Measurements from ENCODE around the gene NT5DC1.
"Not testable (repeated sequence)": the region's sequence is repeated elsewhere in the genome, so short reads cannot be mapped to it uniquely, and the experiment has no call there.

Gene NT5DC1

GRCh38 chr6:116094041-116094440, 6.6 kb upstream of the NT5DC1 start:
- DNase-seq: no peak

- DNase-seq: not testable (repeated sequence)
Observed at GRCh38 chr6:116096048-116096759, 4.4 kb upstream of the NT5DC1 start.

GRCh38 chr6:116096979-116097816, 3.5 kb upstream of the NT5DC1 start:
- DNase-seq: no peak

- no peak for DNase-seq
Observed at GRCh38 chr6:116099036-116099435, 1.6 kb upstream of the NT5DC1 start.

- DNase-seq: no peak
Observed at GRCh38 chr6:116101302-116101718, 657 bp downstream of the NT5DC1 start.

- no peak for DNase-seq
Observed at GRCh38 chr6:116101790-116102189, 1.1 kb downstream of the NT5DC1 start.

GRCh38 chr6:116102873-116103272, 2.2 kb downstream of the NT5DC1 start:
- no peak for DNase-seq

GRCh38 chr6:116104636-116105035, 4.0 kb downstream of the NT5DC1 start:
- no peak for DNase-seq

GRCh38 chr6:116105247-116105646, 4.6 kb downstream of the NT5DC1 start:
- no peak for DNase-seq

- no peak for DNase-seq
Observed at GRCh38 chr6:116106146-116106545, 5.5 kb downstream of the NT5DC1 start.

GRCh38 chr6:116108836-116109235, 8.2 kb downstream of the NT5DC1 start:
- DNase-seq: no peak

- DNase-seq: peak; percentile 26
Observed at GRCh38 chr6:116111552-116112528, 11.2 kb downstream of the NT5DC1 start.

- no peak for DNase-seq
Observed at GRCh38 chr6:116113386-116113785, 12.7 kb downstream of the NT5DC1 start.

- no peak for DNase-seq
Observed at GRCh38 chr6:116115781-116116180, 15.1 kb downstream of the NT5DC1 start.

- no peak for DNase-seq
Observed at GRCh38 chr6:116118608-116119007, 18.0 kb downstream of the NT5DC1 start.

- no peak for DNase-seq
Observed at GRCh38 chr6:116120430-116120829, 19.8 kb downstream of the NT5DC1 start.

- DNase-seq: no peak
Observed at GRCh38 chr6:116126032-116126431, 25.4 kb downstream of the NT5DC1 start, which contains the start of gene COL10A1. Gene COL10A1 (minus strand): TSS chr6:116126132. CDS start chr6:116125492, 640 bp downstream.

GRCh38 chr6:116127771-116128493, 27.3 kb downstream of the NT5DC1 start:
- no peak for DNase-seq

- no peak for DNase-seq
Observed at GRCh38 chr6:116133453-116133852, 32.8 kb downstream of the NT5DC1 start.

GRCh38 chr6:116136373-116136772, 35.7 kb downstream of the NT5DC1 start:
- no peak for DNase-seq

- no peak for DNase-seq
Observed at GRCh38 chr6:116136933-116137340, 36.3 kb downstream of the NT5DC1 start.

GRCh38 chr6:116139917-116140316, 39.3 kb downstream of the NT5DC1 start:
- no peak for DNase-seq

Data from stimulated activated CD4-positive, alpha-beta T cell treated with anti-CD3 and anti-CD28 coated beads, Interleukin-4, amount 100 ng/mL, for 24 hours (primary cell).